ENCODE data around the gene WDPCP.
"Not testable (repeated sequence)": the region's sequence is repeated elsewhere in the genome, so short reads cannot be mapped to it uniquely, and the experiment has no call there.

WDPCP gene

GRCh38 chr2:63406641-63407040, 181.6 kb downstream of the WDPCP start:
- no peak for DNase-seq (ENCODE audit: low read depth, low spot score)
- no peak overlapping the region for H3K9ac ChIP-seq (ENCODE audit: insufficient read length)
- TF ChIP-seq FOXP2 (optimal IDR thresholded peaks at IDR 0.05; ENCODE audit: control extremely low read depth, extremely low read length, insufficient read depth) (no peak), EZH2 (IDR thresholded peaks at IDR 0.05) (no peak), POLR2AphosphoS5 (IDR thresholded peaks at IDR 0.05; ENCODE audit: borderline replicate concordance, low read depth, low read length) (no peak)

GRCh38 chr2:63403820-63404219, 184.5 kb downstream of the WDPCP start:
- no peaks in the 10 kb centered on the region for H3K9me3 ChIP-seq (ENCODE audit: low read depth, low read length)
- no peaks in the 10 kb centered on the region for H3K36me3 ChIP-seq (ENCODE audit: insufficient read depth, low read length)
- H3K4me3 ChIP-seq: no peak overlapping the region
- DNase-seq (ENCODE audit: low read depth, low spot score): no peak
- H3K27ac ChIP-seq: no peak overlapping the region
- TF ChIP-seq FOXP2 (optimal IDR thresholded peaks at IDR 0.05; ENCODE audit: control extremely low read depth, extremely low read length, insufficient read depth): no peak
- no peak for TF ChIP-seq POLR2AphosphoS5 (IDR thresholded peaks at IDR 0.05; ENCODE audit: borderline replicate concordance, low read depth, low read length)
- TF ChIP-seq EZH2 (IDR thresholded peaks at IDR 0.05): no peak
- H3K9ac ChIP-seq (ENCODE audit: insufficient read length): no peak overlapping the region

More at GRCh38 chr2:63406641-63407040, 181.6 kb downstream of the WDPCP start:
- H3K9me3 ChIP-seq (ENCODE audit: low read depth, low read length): no peaks in the 10 kb centered on the region
- H3K36me3 ChIP-seq (ENCODE audit: insufficient read depth, low read length): no peaks in the 10 kb centered on the region
- H3K4me3 ChIP-seq: no peak overlapping the region
- no peak overlapping the region for H3K27ac ChIP-seq

- not testable (repeated sequence) for DNase-seq (ENCODE audit: low read depth, low spot score); H3K36me3 ChIP-seq (ENCODE audit: insufficient read depth, low read length)
These were observed 185.4 kb downstream of the WDPCP start for GRCh38 chr2:63402889-63403288.

GRCh38 chr2:63399156-63399555, 189.1 kb downstream of the WDPCP start:
- no peak overlapping the region for H3K27ac ChIP-seq
- TF ChIP-seq EZH2 (IDR thresholded peaks at IDR 0.05) (no peak), POLR2AphosphoS5 (IDR thresholded peaks at IDR 0.05; ENCODE audit: borderline replicate concordance, low read depth, low read length) (no peak), FOXP2 (optimal IDR thresholded peaks at IDR 0.05; ENCODE audit: control extremely low read depth, extremely low read length, insufficient read depth) (no peak)
- no peaks in the 10 kb centered on the region for H3K9me3 ChIP-seq (ENCODE audit: low read depth, low read length)
- H3K4me3 ChIP-seq: no peak overlapping the region
- DNase-seq (ENCODE audit: low read depth, low spot score): no peak
- no peak overlapping the region for H3K9ac ChIP-seq (ENCODE audit: insufficient read length)
- H3K36me3 ChIP-seq (ENCODE audit: insufficient read depth, low read length): no peaks in the 10 kb centered on the region

More at GRCh38 chr2:63402889-63403288, 185.4 kb downstream of the WDPCP start:
- H3K27ac ChIP-seq; H3K9ac ChIP-seq (ENCODE audit: insufficient read length); H3K9me3 ChIP-seq (ENCODE audit: low read depth, low read length); H3K4me3 ChIP-seq: not testable (repeated sequence)

- no peak overlapping the region for H3K27ac ChIP-seq
- H3K36me3 ChIP-seq (ENCODE audit: insufficient read depth, low read length): no peaks in the 10 kb centered on the region
- no peak for DNase-seq (ENCODE audit: low read depth, low spot score)
These were observed 208.8 kb downstream of the WDPCP start for GRCh38 chr2:63379451-63379850.

GRCh38 chr2:63378589-63378988, 209.7 kb downstream of the WDPCP start:
- no peak overlapping the region for H3K27ac ChIP-seq
- H3K36me3 ChIP-seq (ENCODE audit: insufficient read depth, low read length): no peaks in the 10 kb centered on the region
- H3K9me3 ChIP-seq (ENCODE audit: low read depth, low read length): no peaks in the 10 kb centered on the region
- no peak for TF ChIP-seq EZH2 (IDR thresholded peaks at IDR 0.05)
- no peak for TF ChIP-seq POLR2AphosphoS5 (IDR thresholded peaks at IDR 0.05; ENCODE audit: borderline replicate concordance, low read depth, low read length)
- H3K9ac ChIP-seq (ENCODE audit: insufficient read length): no peak overlapping the region
- no peak for DNase-seq (ENCODE audit: low read depth, low spot score)
- no peak overlapping the region for H3K4me3 ChIP-seq

More at GRCh38 chr2:63379451-63379850, 208.8 kb downstream of the WDPCP start:
- H3K9me3 ChIP-seq (ENCODE audit: low read depth, low read length): no peaks in the 10 kb centered on the region
- H3K4me3 ChIP-seq: no peak overlapping the region
- no peak overlapping the region for H3K9ac ChIP-seq (ENCODE audit: insufficient read length)
- no peak for TF ChIP-seq EZH2 (IDR thresholded peaks at IDR 0.05)
- TF ChIP-seq POLR2AphosphoS5 (IDR thresholded peaks at IDR 0.05; ENCODE audit: borderline replicate concordance, low read depth, low read length): no peak
- no peak for TF ChIP-seq FOXP2 (optimal IDR thresholded peaks at IDR 0.05; ENCODE audit: control extremely low read depth, extremely low read length, insufficient read depth)

GRCh38 chr2:63374341-63374740, 213.9 kb downstream of the WDPCP start:
- DNase-seq (ENCODE audit: low read depth, low spot score): no peak
- H3K4me3 ChIP-seq: no peak overlapping the region
- no peak overlapping the region for H3K27ac ChIP-seq
- no peak for TF ChIP-seq EZH2 (IDR thresholded peaks at IDR 0.05)
- H3K9me3 ChIP-seq (ENCODE audit: low read depth, low read length): 0 out of 2 replicates have a peak, but pooled peaks cover 3% of the 10 kb centered on the region
- H3K9ac ChIP-seq (ENCODE audit: insufficient read length): no peak overlapping the region
- no peaks in the 10 kb centered on the region for H3K36me3 ChIP-seq (ENCODE audit: insufficient read depth, low read length)

GRCh38 chr2:63372549-63372948, 215.7 kb downstream of the WDPCP start:
- no peak overlapping the region for H3K27ac ChIP-seq
- H3K9ac ChIP-seq (ENCODE audit: insufficient read length): no peak overlapping the region
- TF ChIP-seq FOXP2 (optimal IDR thresholded peaks at IDR 0.05; ENCODE audit: control extremely low read depth, extremely low read length, insufficient read depth) (no peak), POLR2AphosphoS5 (IDR thresholded peaks at IDR 0.05; ENCODE audit: borderline replicate concordance, low read depth, low read length) (no peak), EZH2 (IDR thresholded peaks at IDR 0.05) (no peak)
- no peak overlapping the region for H3K4me3 ChIP-seq
- DNase-seq (ENCODE audit: low read depth, low spot score): no peak
- no peaks in the 10 kb centered on the region for H3K36me3 ChIP-seq (ENCODE audit: insufficient read depth, low read length)
- H3K9me3 ChIP-seq (ENCODE audit: low read depth, low read length): 0 out of 2 replicates have a peak, but pooled peaks cover 3% of the 10 kb centered on the region

- Histone ChIP-seq H3K9ac (ENCODE audit: insufficient read length) (no peak overlapping the region), H3K27ac (no peak overlapping the region), H3K4me3 (no peak overlapping the region), H3K36me3 (ENCODE audit: insufficient read depth, low read length) (no peaks in the 10 kb centered on the region), H3K9me3 (ENCODE audit: low read depth, low read length) (0 out of 2 replicates have a peak, but pooled peaks cover 3% of the 10 kb centered on the region)
- TF ChIP-seq POLR2AphosphoS5 (IDR thresholded peaks at IDR 0.05; ENCODE audit: borderline replicate concordance, low read depth, low read length) (no peak), EZH2 (IDR thresholded peaks at IDR 0.05) (no peak), FOXP2 (optimal IDR thresholded peaks at IDR 0.05; ENCODE audit: control extremely low read depth, extremely low read length, insufficient read depth) (no peak)
- DNase-seq (ENCODE audit: low read depth, low spot score): no peak
These were observed 219.1 kb downstream of the WDPCP start for GRCh38 chr2:63369146-63369545.

All from SK-N-MC (cell line).